Endothelial cell of umbilical vein (primary cell): ENCODE data around the gene SV2A. TPM values are rescaled to one million over a fixed set of nuclear protein-coding genes. Genes with fewer than 3 reads are reported as not detected.

Experiments used
- BruUV-seq: library from RNA; stranded (reverse); fragments of 400-500 nt; replicated peaks from 2 replicates; lab custom pipeline; 2021; lab: Mats Ljungman, UMichigan
- CTCF ChIA-PET: fragments of 300-600, 350-600 bp; sonication (Branson Sonifier 250); formaldehyde crosslinking; loops from one replicate; lab custom pipeline; 2021; ENCODE audit warnings: antibody characterized with exemption, inconsistent platforms; lab: Charles Lee
- POLR2A ChIA-PET: fragments of 300-600, 350-600 bp; sonication (Branson Sonifier 250); formaldehyde crosslinking; loops from one replicate; lab custom pipeline; 2021; ENCODE audit warnings: antibody characterized with exemption, inconsistent platforms; lab: Charles Lee
- DNase-seq: peaks from one replicate; pipeline ENCODE4 v3.0.0-alpha.2; 2011; ENCODE audit warnings: low read depth, low spot score
- FAIRE-seq: peaks from 2 replicates; lab custom pipeline; 2011; peaks lifted over from hg19 to GRCh38; lab: Jason Lieb, UNC
- H2AFZ ChIP-seq: 2 replicates; pipeline ENCODE4 v1.6.0; 2012; ENCODE audit warnings: low read depth, low read length, control low read depth, inconsistent platforms
- H3K27ac ChIP-seq: 2 replicates; pipeline ENCODE4 v1.5.1; 2011; ENCODE audit warnings: low read depth, mild to moderate bottlenecking, control low read depth, low read length, moderate library complexity; ENCODE audit not compliant: insufficient read depth
- H3K27me3 ChIP-seq, 2 experiments: 2 replicates each; pipeline versions ENCODE4 v1.6.0 to v1.6.1; 2011; ENCODE audit warnings: low read length in 2 of 2, mixed read lengths in 1 of 2; ENCODE audit not compliant: control insufficient read depth in 2 of 2, insufficient read depth in 2 of 2
- H3K36me3 ChIP-seq, 2 experiments: 2 replicates in 1 of 2; 3 replicates in 1 of 2; pipeline ENCODE4 v1.5.1; 2011; ENCODE audit warnings: low read length in 2 of 2, mild to moderate bottlenecking in 1 of 2, moderate library complexity in 1 of 2; ENCODE audit not compliant: control insufficient read depth in 2 of 2, insufficient read depth in 2 of 2; ENCODE audit errors: extremely low read depth in 1 of 2
- H3K4me1 ChIP-seq: 3 replicates; pipeline ENCODE4 v1.5.1; 2011; ENCODE audit warnings: mild to moderate bottlenecking, low read length; ENCODE audit not compliant: control insufficient read depth, insufficient read depth; ENCODE audit errors: extremely low read depth
- H3K4me2 ChIP-seq: 2 replicates; pipeline ENCODE4 v1.6.1; 2011; ENCODE audit warnings: low read length, control low read depth, mixed read lengths; ENCODE audit not compliant: insufficient read depth
- H3K4me3 ChIP-seq, 3 experiments: fragments of 200-600 bp in 1 of 3; sonication (generic), shearing (Covaris generic) in 1 of 3; replicated peaks in 1 of 3; 2 replicates each; pipeline ENCODE4 v1.5.1; 2011 to 2016; ENCODE audit warnings: control low read depth in 3 of 3, low read length in 3 of 3, mild to moderate bottlenecking in 2 of 3, inconsistent platforms in 1 of 3, low read depth in 1 of 3, moderate library complexity in 1 of 3; ENCODE audit not compliant: insufficient read depth in 1 of 3
- H3K79me2 ChIP-seq: 2 replicates; pipeline ENCODE4 v1.6.0; 2012; ENCODE audit warnings: low read length, inconsistent platforms; ENCODE audit not compliant: control insufficient read depth, insufficient read depth
- H3K9ac ChIP-seq: replicated peaks from 2 replicates; pipeline ENCODE3; 2011; ENCODE audit warnings: low read length, control low read depth; ENCODE audit not compliant: insufficient read depth; ENCODE audit errors: extremely low read depth
- H3K9me1 ChIP-seq: replicated peaks from 3 replicates; pipeline ENCODE4 v1.6.0; 2011; ENCODE audit warnings: mild to moderate bottlenecking, low read length; ENCODE audit not compliant: control insufficient read depth, insufficient read depth; ENCODE audit errors: extremely low read depth
- H3K9me3 ChIP-seq: replicated peaks from 2 replicates; pipeline ENCODE4 v1.5.1; 2012; ENCODE audit warnings: low read length, inconsistent platforms; ENCODE audit not compliant: control insufficient read depth, insufficient read depth
- H4K20me1 ChIP-seq: replicated peaks from 2 replicates; pipeline ENCODE3; 2011; ENCODE audit warnings: mild to moderate bottlenecking, low read length; ENCODE audit not compliant: control insufficient read depth, insufficient read depth; ENCODE audit errors: extremely low read depth
- EZH2 ChIP-seq: IDR thresholded peaks from 2 replicates; pipeline ENCODE4 v1.6.1; 2012; ENCODE audit warnings: borderline replicate concordance, low read depth, mild to moderate bottlenecking, moderate library complexity, low read length, inconsistent platforms; ENCODE audit not compliant: severe bottlenecking
- FOS ChIP-seq: IDR thresholded peaks from 2 replicates; pipeline ENCODE4 v1.6.1; 2011; ENCODE audit warnings: mild to moderate bottlenecking, low read length, moderate library complexity, borderline replicate concordance; ENCODE audit not compliant: insufficient read depth
- GATA2 ChIP-seq: IDR thresholded peaks from 2 replicates; pipeline ENCODE4 v1.7.0; 2011; ENCODE audit warnings: low read depth, mild to moderate bottlenecking, moderate library complexity, mixed read lengths, low read length; ENCODE audit not compliant: insufficient read length, insufficient read depth
- JUN ChIP-seq: IDR thresholded peaks from 2 replicates; pipeline ENCODE4 v1.6.1; 2011; ENCODE audit warnings: borderline replicate concordance, low read depth; ENCODE audit not compliant: insufficient read length, insufficient read depth
- MAX ChIP-seq: IDR thresholded peaks from 2 replicates; pipeline ENCODE4 v1.6.1; 2011; ENCODE audit not compliant: insufficient read depth, insufficient read length
- MYC ChIP-seq: IDR thresholded peaks from one replicate; pipeline ENCODE4 v1.6.1; 2011; ENCODE audit warnings: mild to moderate bottlenecking, low read depth, low read length
- POLR2A ChIP-seq: IDR thresholded peaks from 2 replicates; pipeline ENCODE4 v1.6.1; 2012; ENCODE audit warnings: low read depth, mild to moderate bottlenecking, control low read depth, low read length
- POLR2AphosphoS5 ChIP-seq: IDR thresholded peaks from 2 replicates; pipeline ENCODE4 v1.6.1; 2012; ENCODE audit warnings: low read depth, mild to moderate bottlenecking, control low read depth, low read length, moderate library complexity; ENCODE audit not compliant: insufficient read depth
- dilution Hi-C: fragments of 300-500 bp; cut with MboI; formaldehyde crosslinking; loops from one replicate; pipeline ENCODE4 v1.15.0; 2019; ENCODE audit warnings: low sequenced_read_pairs; ENCODE audit not compliant: extremely low pct_ligation_motif_present
- intact Hi-C: fragments of 100-400 bp; cut with micrococcal nuclease; formaldehyde crosslinking; loops from one replicate; pipeline ENCODE4 v1.10.0; 2022
- polyA plus RNA-seq, 4 experiments: library from polyadenylated mRNA; depleted of rRNA in 3 of 4; stranded (reverse) in 3 of 4; unstranded in 1 of 4; fragments of >200 nt; gene quantifications; 2 replicates each; pipeline versions ENCODE4 v1.2.1 to v1.2.3, GENCODE V29; 2011 to 2012; ENCODE audit warnings: missing spikeins in 1 of 4
- total RNA-seq: library from RNA; stranded (reverse); gene quantifications from 2 replicates; pipeline ENCODE4 v1.2.3, GENCODE V29; 2021
- TF ChIP-seq, protein P1 (sequence below), 2 donors: IDR thresholded peaks; 1 replicate in 1 of 2; 2 replicates in 1 of 2; pipeline ENCODE4 v1.5.1; 2011; ENCODE audit warnings: low read length in 2 of 2, mild to moderate bottlenecking in 2 of 2, moderate library complexity in 2 of 2, control low read depth in 1 of 2, inconsistent platforms in 1 of 2, low read depth in 1 of 2; ENCODE audit not compliant: insufficient read depth in 1 of 2; ENCODE audit errors: extremely low read depth in 1 of 2

The SV2A gene
- total and polyA plus RNA-seq, 2 donors (not counting 3 experiments of a cell fraction or from before 2014, with no cell fraction given), result 2.9 to 5.4 TPM

DNA sequence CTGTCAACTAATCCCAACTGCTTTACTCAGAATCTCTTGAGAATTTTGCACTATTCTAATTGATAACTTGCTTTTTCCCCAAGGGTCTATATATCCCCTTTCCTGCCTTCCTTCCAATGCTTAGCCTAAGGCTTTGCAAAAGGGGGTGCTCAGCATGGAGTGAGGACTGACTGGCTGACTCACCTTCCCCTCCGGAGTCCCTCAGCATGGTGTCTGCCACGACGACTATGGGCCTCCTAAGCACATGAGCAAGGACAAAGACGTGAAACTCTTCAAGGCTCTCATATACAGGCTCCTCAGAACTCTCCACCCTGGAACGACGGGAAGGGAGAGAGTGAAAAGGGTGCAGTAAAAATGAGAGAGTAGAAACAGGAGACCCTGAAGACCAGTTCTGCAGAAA is 32.3 kb upstream of the SV2A start:
- H4K20me1 ChIP-seq, result no peaks in the 10 kb centered on the region
- no peaks in the 10 kb centered on the region for H3K79me2 ChIP-seq
- FAIRE-seq (no peak), DNase-seq (no peak)
- no peak overlapping the region for H3K4me2 ChIP-seq
- TF ChIP-seq GATA2 (no peak), POLR2A (no peak), MYC (no peak), MAX (no peak), FOS (no peak), POLR2AphosphoS5 (no peak), EZH2 (no peak), JUN (no peak)
- TF ChIP-seq, protein P1, sequence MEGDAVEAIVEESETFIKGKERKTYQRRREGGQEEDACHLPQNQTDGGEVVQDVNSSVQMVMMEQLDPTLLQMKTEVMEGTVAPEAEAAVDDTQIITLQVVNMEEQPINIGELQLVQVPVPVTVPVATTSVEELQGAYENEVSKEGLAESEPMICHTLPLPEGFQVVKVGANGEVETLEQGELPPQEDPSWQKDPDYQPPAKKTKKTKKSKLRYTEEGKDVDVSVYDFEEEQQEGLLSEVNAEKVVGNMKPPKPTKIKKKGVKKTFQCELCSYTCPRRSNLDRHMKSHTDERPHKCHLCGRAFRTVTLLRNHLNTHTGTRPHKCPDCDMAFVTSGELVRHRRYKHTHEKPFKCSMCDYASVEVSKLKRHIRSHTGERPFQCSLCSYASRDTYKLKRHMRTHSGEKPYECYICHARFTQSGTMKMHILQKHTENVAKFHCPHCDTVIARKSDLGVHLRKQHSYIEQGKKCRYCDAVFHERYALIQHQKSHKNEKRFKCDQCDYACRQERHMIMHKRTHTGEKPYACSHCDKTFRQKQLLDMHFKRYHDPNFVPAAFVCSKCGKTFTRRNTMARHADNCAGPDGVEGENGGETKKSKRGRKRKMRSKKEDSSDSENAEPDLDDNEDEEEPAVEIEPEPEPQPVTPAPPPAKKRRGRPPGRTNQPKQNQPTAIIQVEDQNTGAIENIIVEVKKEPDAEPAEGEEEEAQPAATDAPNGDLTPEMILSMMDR (IDR thresholded peaks at IDR 0.05; ENCODE audit: extremely low read depth in 1 of 2, insufficient read depth in 1 of 2, low read depth in 1 of 2, low read length in 2 of 2), result no peak
- no peaks in the 10 kb centered on the region for H3K4me1 ChIP-seq
- CTCF ChIA-PET, result interaction anchor here (2.3 kb wide), 1 partner anchor 61 kb away, joined by 7 read pairs; a partner anchor contains a TSS
- dilution Hi-C loops (no loop called here), intact Hi-C loops (no loop called here)
- no peaks in the 10 kb centered on the region for H3K9me3 ChIP-seq
- POLR2A ChIA-PET, result no interaction called here
- no peak overlapping the region for H3K4me3 ChIP-seq
- H3K9me1 ChIP-seq, result no peaks in the 10 kb centered on the region
- BruUV-seq, result no TSS peak
- H2AFZ ChIP-seq, result no peak overlapping the region
- peaks cover 5 to 11% of the 10 kb centered on the region in 2 experiments for H3K36me3 ChIP-seq
- H3K27me3 ChIP-seq, result no peaks in the 10 kb centered on the region
- no peak overlapping the region for H3K27ac ChIP-seq
- no peak overlapping the region for H3K9ac ChIP-seq
